ENCODE data around the gene LRRC61. TPM values are rescaled to one million over a fixed set of nuclear protein-coding genes. Genes with fewer than 3 reads are reported as not detected.

LRRC61 gene
- total RNA-seq, 2 experiments from 2014 or later = not detected

DNA sequence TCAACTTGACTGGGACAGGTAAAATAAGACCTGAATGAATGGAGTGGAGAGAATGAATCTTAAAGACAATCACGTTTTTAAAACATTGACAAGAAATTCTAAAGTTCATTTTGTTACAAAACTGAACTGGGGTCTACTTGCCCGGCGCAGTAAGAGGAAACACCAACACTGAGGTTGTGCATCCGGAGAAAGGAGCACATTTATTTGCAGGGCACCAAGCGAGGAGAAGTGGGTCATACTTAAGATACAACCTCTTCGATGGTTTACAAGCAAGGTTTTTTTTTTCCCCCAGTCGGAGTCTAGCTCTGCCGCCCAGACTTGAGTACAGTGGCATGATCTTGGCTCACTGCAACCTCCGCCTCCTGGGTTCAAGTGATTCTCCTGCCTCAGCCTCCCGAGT, 42.0 kb downstream of the LRRC61 start:
- no peaks in the 10 kb centered on the region for H3K79me2 ChIP-seq (ENCODE audit: insufficient read depth, low read depth, low read length)
- no peak for TF ChIP-seq EZH2phosphoT487 (IDR thresholded peaks at IDR 0.05; ENCODE audit: borderline replicate concordance, low read depth, low read length)
- H3K9me3 ChIP-seq (ENCODE audit: low read length) = no peaks in the 10 kb centered on the region
- CTCF ChIA-PET (ENCODE audit: unreplicated experiment) = no interaction called here
- no peak overlapping the region for H3K4me3 ChIP-seq (ENCODE audit: low read depth, low read length, poor library complexity, severe bottlenecking)
- POLR2A ChIA-PET = interaction anchor here (0.8 to 2.3 kb wide), 4 partner anchors 9 to 62 kb away, joined by 3 to 6 read pairs (median 4); no protein-coding TSS in a partner anchor
- no peaks in the 10 kb centered on the region for H3K9me2 ChIP-seq (ENCODE audit: insufficient read depth, low read length)
- no peaks in the 10 kb centered on the region for H3K36me3 ChIP-seq (ENCODE audit: insufficient read depth, low read length)
- H3K27ac ChIP-seq (ENCODE audit: low read depth, low read length, poor library complexity, severe bottlenecking) = no peak overlapping the region
- H3K4me2 ChIP-seq (ENCODE audit: low read length) = no peak overlapping the region
- intact Hi-C loops (cut with micrococcal nuclease; ENCODE audit: unreplicated experiment) = loop anchor here (5.0 to 10.0 kb wide), 2 partner anchors 530 to 1653 kb away; no protein-coding TSS in a partner anchor
- H4K20me1 ChIP-seq (ENCODE audit: insufficient read depth, low read length) = no peaks in the 10 kb centered on the region
- H2AFZ ChIP-seq (ENCODE audit: low read length) = no peak overlapping the region
- DNase-seq (ENCODE audit: low spot score) = no peak
- H3K4me1 ChIP-seq (ENCODE audit: insufficient read depth, low read length, poor library complexity, severe bottlenecking) = peaks cover 59% of the 10 kb centered on the region
- no TSS peak for BruUV-seq (replicated peaks)

DNA sequence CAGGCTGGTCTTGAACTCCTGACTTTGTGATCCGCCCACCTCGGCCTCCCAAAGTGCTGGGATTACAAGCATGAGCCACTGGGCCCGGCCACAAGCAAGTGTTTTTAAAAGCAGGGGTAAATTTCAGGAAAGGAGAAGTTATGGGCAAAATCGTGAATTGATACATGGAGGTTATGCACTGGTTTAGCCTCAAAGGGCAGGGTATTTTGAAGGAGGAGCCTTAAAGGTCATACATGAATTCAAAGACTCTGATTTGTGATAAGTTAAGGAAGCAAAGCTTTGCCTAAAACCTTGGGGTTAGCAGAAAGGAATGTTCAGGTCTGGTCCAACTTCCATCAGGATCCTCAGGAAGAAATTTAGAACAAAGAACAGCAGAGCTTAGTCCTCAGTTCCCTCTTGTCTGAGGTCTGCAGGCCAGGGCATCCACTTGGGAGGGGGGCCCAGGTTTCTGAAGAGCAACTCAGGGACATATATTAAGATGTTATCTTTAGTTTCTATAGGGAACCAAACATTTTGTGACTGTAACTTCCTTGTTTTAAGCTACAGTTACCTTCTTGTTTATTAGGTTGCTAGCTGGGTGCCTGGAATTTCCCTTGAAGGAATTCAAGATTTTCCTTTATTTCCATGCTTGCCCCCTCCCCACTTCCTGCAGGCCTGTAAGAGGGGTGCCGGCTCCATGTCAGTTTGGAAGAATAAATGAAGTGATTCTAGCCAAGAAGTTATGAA, 42.7 kb downstream of the LRRC61 start:
- Histone ChIP-seq H3K9me3 (ENCODE audit: low read length) (no peaks in the 10 kb centered on the region), H3K79me2 (ENCODE audit: insufficient read depth, low read depth, low read length) (no peaks in the 10 kb centered on the region), H3K4me1 (ENCODE audit: insufficient read depth, low read length, poor library complexity, severe bottlenecking) (peaks cover 64% of the 10 kb centered on the region), H3K27ac (ENCODE audit: low read depth, low read length, poor library complexity, severe bottlenecking) (peak overlapping the region; percentile 6), H3K4me3 (ENCODE audit: low read depth, low read length, poor library complexity, severe bottlenecking) (no peak overlapping the region), H4K20me1 (ENCODE audit: insufficient read depth, low read length) (no peaks in the 10 kb centered on the region), H3K9me2 (ENCODE audit: insufficient read depth, low read length) (no peaks in the 10 kb centered on the region), H3K36me3 (ENCODE audit: insufficient read depth, low read length) (no peaks in the 10 kb centered on the region), H2AFZ (ENCODE audit: low read length) (peak overlapping the region; percentile 77), H3K4me2 (ENCODE audit: low read length) (peak overlapping the region; percentile 6; the same call in 1 of the 2 replicates)
- BruUV-seq (replicated peaks) = no TSS peak
- DNase-seq (ENCODE audit: low spot score) = no peak
- intact Hi-C loops (cut with micrococcal nuclease; ENCODE audit: unreplicated experiment) = loop anchor here (5.0 to 10.0 kb wide), 2 partner anchors 529 to 1654 kb away; no protein-coding TSS in a partner anchor
- CTCF ChIA-PET (ENCODE audit: unreplicated experiment) = interaction anchor here (0.6 kb wide), 1 partner anchor 11 kb away, joined by 3 read pairs; no protein-coding TSS in a partner anchor
- no peak for TF ChIP-seq EZH2phosphoT487 (IDR thresholded peaks at IDR 0.05; ENCODE audit: borderline replicate concordance, low read depth, low read length)
- TF ChIP-seq, protein P1, sequence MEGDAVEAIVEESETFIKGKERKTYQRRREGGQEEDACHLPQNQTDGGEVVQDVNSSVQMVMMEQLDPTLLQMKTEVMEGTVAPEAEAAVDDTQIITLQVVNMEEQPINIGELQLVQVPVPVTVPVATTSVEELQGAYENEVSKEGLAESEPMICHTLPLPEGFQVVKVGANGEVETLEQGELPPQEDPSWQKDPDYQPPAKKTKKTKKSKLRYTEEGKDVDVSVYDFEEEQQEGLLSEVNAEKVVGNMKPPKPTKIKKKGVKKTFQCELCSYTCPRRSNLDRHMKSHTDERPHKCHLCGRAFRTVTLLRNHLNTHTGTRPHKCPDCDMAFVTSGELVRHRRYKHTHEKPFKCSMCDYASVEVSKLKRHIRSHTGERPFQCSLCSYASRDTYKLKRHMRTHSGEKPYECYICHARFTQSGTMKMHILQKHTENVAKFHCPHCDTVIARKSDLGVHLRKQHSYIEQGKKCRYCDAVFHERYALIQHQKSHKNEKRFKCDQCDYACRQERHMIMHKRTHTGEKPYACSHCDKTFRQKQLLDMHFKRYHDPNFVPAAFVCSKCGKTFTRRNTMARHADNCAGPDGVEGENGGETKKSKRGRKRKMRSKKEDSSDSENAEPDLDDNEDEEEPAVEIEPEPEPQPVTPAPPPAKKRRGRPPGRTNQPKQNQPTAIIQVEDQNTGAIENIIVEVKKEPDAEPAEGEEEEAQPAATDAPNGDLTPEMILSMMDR (conservative IDR thresholded peaks at IDR 0.05; ENCODE audit: low read length) = no peak
- POLR2A ChIA-PET = interaction anchor here (1.0 to 2.3 kb wide), 4 partner anchors 9 to 61 kb away, joined by 3 to 11 read pairs (median 6); no protein-coding TSS in a partner anchor

DNA sequence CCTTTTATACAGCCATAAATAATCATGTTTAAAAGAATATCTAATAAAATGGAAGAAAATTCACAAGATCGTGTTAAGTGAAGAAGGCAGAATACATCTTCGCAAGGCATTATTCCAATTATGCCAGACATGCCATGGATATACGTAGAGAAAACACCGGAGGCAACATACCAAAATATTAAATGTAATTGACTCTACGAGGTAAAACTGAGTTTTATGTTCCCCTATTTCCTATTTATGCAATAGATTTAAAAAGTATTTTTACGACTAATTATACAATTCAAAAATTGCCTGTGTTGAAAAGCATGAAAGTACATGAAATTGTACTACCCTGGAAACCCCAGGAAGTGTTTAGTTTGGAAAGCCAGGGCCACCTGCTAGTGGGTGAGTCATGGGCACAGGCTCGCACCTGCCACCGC, 44.5 kb downstream of the LRRC61 start:
- H3K4me1 ChIP-seq (ENCODE audit: insufficient read depth, low read length, poor library complexity, severe bottlenecking) = peaks cover 64% of the 10 kb centered on the region

More for the DNA sequence above, 44.5 kb downstream of the LRRC61 start:
- Histone ChIP-seq H3K36me3 (ENCODE audit: insufficient read depth, low read length) (no peaks in the 10 kb centered on the region), H3K27ac (ENCODE audit: low read depth, low read length, poor library complexity, severe bottlenecking) (peak overlapping the region; percentile 39), H3K4me3 (ENCODE audit: low read depth, low read length, poor library complexity, severe bottlenecking) (peak overlapping the region; percentile 87), H3K9me2 (ENCODE audit: insufficient read depth, low read length) (no peaks in the 10 kb centered on the region), H4K20me1 (ENCODE audit: insufficient read depth, low read length) (no peaks in the 10 kb centered on the region), H3K9me3 (ENCODE audit: low read length) (no peaks in the 10 kb centered on the region), H3K79me2 (ENCODE audit: insufficient read depth, low read depth, low read length) (no peaks in the 10 kb centered on the region), H3K4me2 (ENCODE audit: low read length) (peak overlapping the region; percentile 99), H2AFZ (ENCODE audit: low read length) (peak overlapping the region; percentile 79)
- BruUV-seq (replicated peaks) = no TSS peak
- POLR2A ChIA-PET = interaction anchor here (0.8 to 3.2 kb wide), 5 partner anchors 10 to 975 kb away, joined by 3 to 20 read pairs (median 11); a partner anchor contains a TSS
- no peak for DNase-seq (ENCODE audit: low spot score)
- TF ChIP-seq EZH2phosphoT487 (IDR thresholded peaks at IDR 0.05; ENCODE audit: borderline replicate concordance, low read depth, low read length) = no peak
- TF ChIP-seq, protein P1 (conservative IDR thresholded peaks at IDR 0.05; ENCODE audit: low read length) = no peak
- CTCF ChIA-PET (ENCODE audit: unreplicated experiment) = no interaction called here
- intact Hi-C loops (cut with micrococcal nuclease; ENCODE audit: unreplicated experiment) = loop anchor here (2.0 to 10.0 kb wide), 3 partner anchors 39 to 1655 kb away; no protein-coding TSS in a partner anchor

Measured in OCI-LY7 (cell line).